Measurements from ENCODE around the gene CDC45.

CDC45 gene

DNA sequence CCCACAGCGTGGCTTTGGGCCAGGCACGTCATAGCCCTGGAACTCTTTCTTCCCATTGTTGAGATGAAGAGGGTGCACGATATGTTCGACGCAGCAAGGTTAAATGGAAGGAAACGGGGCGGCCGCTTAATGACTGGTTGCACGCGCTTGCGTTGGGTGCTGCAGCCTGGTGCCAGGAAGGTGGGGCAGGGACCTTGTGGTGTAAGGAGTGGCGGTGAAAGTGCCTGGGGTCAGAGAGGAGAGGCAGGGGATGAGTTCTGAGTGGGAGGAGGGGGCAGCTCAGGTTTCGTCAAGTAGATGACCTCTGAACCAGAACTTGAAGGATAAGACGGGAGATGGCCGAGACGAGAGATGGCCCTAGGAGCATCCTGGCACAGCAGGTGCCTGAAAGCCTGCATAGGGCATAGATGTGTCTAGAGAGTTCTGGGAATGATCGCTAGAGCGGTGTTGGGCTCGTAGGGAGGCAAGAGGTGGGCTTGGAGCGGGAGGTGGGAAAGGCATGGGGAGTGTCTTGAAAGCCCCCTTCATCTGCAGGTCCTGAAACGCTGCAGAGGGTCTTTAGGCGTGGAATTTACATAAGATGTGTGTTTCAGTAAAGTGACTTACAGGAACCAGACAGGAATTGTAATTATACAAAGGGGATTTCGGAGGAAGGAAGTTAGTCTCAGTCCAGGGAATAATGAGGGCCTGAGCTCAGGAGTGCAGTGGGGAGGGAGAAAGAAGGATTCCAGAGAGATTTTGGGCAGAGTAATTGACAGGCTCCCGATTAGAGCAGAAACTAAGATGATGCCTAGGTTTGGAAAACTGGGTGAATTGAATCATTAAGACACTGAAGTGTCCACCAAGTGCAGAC, 87.7 kb downstream of the CDC45 start:
- no peak for DNase-seq

GRCh38 chr22:19568337-19569275, 88.9 kb downstream of the CDC45 start:
- DNase-seq = no peak

- DNase-seq = no peak
Observed at GRCh38 chr22:19569276-19569640, 89.5 kb downstream of the CDC45 start.

GRCh38 chr22:19569976-19570375, 90.3 kb downstream of the CDC45 start:
- no peak for DNase-seq

All from activated CD4-positive, alpha-beta T cell treated with anti-CD3 and anti-CD28 coated beads, Interleukin-2, amount 50 U/mL, for 1 hour (primary cell).